Measurements from ENCODE around the gene SLK.

DNA sequence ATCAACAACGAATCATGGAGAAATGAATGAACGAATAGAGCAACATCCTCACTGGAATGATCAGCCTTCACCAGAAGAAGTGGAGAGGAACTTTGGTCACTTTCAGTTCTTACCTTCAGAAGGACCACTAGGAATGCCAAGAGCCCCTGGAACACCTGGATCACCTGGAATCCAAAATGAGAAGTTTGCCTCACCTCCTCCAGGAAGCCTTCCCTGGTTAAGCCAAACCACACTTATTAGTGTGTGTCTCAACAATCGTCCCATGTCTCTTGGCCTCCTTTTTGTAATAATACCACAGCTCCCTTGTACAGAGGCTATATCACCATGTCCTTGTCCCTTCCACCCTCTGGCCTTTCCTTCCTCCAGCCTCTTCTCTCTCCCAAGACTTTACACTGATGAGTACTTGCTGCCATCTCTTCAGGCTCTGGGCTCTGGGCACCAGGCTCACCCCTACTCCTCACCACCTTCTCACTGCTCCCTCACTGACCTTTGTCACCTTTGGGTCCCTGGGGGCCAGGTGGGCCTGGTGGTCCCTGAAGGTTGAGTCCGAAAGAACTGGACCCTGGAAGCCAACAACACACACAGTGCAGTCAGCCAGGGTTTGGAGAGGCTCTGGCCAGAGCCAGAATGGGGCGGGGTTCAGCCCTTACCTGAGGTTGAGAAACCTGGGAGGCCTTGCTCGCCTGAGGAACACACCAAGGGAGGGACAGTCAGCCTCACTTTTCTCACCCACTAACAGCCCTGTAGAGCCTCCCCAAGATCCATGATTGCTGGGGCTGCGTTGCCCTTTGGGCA is 72.2 kb downstream of the SLK start:
- TF ChIP-seq SOX6 (IDR thresholded peaks at IDR 0.05) = no peak
- TF ChIP-seq SOX6 (CRISPR knock-in tag; IDR thresholded peaks at IDR 0.05) = no peak
- no peak for TF ChIP-seq SMYD3 (CRISPR knock-in tag; IDR thresholded peaks at IDR 0.05)
- TF ChIP-seq GATAD2A (CRISPR knock-in tag; IDR thresholded peaks at IDR 0.05) = no peak
- TF ChIP-seq TBX3 (IDR thresholded peaks at IDR 0.05; ENCODE audit: borderline replicate concordance) = no peak
- no peak for TF ChIP-seq EZH2 (conservative IDR thresholded peaks at IDR 0.05; ENCODE audit: low read depth, low read length)
- TF ChIP-seq, protein P1, sequence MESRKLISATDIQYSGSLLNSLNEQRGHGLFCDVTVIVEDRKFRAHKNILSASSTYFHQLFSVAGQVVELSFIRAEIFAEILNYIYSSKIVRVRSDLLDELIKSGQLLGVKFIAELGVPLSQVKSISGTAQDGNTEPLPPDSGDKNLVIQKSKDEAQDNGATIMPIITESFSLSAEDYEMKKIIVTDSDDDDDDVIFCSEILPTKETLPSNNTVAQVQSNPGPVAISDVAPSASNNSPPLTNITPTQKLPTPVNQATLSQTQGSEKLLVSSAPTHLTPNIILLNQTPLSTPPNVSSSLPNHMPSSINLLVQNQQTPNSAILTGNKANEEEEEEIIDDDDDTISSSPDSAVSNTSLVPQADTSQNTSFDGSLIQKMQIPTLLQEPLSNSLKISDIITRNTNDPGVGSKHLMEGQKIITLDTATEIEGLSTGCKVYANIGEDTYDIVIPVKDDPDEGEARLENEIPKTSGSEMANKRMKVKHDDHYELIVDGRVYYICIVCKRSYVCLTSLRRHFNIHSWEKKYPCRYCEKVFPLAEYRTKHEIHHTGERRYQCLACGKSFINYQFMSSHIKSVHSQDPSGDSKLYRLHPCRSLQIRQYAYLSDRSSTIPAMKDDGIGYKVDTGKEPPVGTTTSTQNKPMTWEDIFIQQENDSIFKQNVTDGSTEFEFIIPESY (CRISPR knock-in tag; IDR thresholded peaks at IDR 0.05) = no peak
- TF ChIP-seq, protein P2, sequence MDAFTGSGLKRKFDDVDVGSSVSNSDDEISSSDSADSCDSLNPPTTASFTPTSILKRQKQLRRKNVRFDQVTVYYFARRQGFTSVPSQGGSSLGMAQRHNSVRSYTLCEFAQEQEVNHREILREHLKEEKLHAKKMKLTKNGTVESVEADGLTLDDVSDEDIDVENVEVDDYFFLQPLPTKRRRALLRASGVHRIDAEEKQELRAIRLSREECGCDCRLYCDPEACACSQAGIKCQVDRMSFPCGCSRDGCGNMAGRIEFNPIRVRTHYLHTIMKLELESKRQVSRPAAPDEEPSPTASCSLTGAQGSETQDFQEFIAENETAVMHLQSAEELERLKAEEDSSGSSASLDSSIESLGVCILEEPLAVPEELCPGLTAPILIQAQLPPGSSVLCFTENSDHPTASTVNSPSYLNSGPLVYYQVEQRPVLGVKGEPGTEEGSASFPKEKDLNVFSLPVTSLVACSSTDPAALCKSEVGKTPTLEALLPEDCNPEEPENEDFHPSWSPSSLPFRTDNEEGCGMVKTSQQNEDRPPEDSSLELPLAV (CRISPR knock-in tag; conservative IDR thresholded peaks at IDR 0.05; ENCODE audit: low read depth) = no peak

All from HepG2 (cell line).